T-helper 1 cell treated with Interleukin-12 subunit alpha and Interleukin-12 subunit beta and Interleukin-4 antibody, amounts not matched to agents 30 μg/mL and 1 μg/mL, for 36 hours (primary cell): Measurements from ENCODE around the gene ZFAND3.

Source experiments
- H3K27ac Mint-ChIP-seq: one replicate; pipeline ENCODE4 v1.8.0; 2021; ENCODE audit warnings: mild to moderate bottlenecking, mixed read lengths
- H3K27me3 Mint-ChIP-seq: one replicate; pipeline ENCODE4 v1.8.0; 2021; ENCODE audit warnings: low read depth, mixed read lengths
- H3K36me3 Mint-ChIP-seq: one replicate; pipeline ENCODE4 v1.8.0; 2021; ENCODE audit warnings: low read depth, mixed read lengths
- H3K4me1 Mint-ChIP-seq: one replicate; pipeline ENCODE4 v1.8.0; 2021; ENCODE audit warnings: low read depth, mixed read lengths
- H3K4me3 Mint-ChIP-seq: one replicate; pipeline ENCODE4 v1.8.0; 2021; ENCODE audit warnings: mild to moderate bottlenecking, moderate library complexity, mixed read lengths
- H3K9me3 Mint-ChIP-seq: one replicate; pipeline ENCODE4 v1.8.0; 2021; ENCODE audit warnings: mixed read lengths

ZFAND3 gene

DNA sequence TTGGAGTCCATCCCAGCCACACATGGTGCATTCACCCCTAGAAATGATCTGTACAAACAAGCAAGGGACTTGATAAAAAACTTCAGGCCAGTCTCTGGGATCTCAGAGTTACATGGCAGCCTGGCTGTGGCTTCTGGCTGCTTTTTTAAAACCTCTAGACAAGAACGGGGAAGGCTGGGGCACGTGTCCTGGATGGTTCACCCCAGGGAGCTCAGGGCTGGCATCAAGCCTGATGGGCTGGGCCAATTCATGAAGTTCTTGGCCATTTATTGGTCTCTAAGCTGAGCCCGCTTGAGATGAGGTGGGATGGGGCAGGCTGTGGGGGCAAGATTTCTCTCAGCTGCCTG is 10.4 kb upstream of the ZFAND3 start:
- H3K27ac Mint-ChIP-seq: no peak overlapping the region
- no peak overlapping the region for H3K4me3 Mint-ChIP-seq
- peaks cover 3% of the 10 kb centered on the region for H3K4me1 Mint-ChIP-seq
- peaks cover 9% of the 10 kb centered on the region for H3K27me3 Mint-ChIP-seq
- H3K36me3 Mint-ChIP-seq: no peaks in the 10 kb centered on the region
- H3K9me3 Mint-ChIP-seq: no peaks in the 10 kb centered on the region

DNA sequence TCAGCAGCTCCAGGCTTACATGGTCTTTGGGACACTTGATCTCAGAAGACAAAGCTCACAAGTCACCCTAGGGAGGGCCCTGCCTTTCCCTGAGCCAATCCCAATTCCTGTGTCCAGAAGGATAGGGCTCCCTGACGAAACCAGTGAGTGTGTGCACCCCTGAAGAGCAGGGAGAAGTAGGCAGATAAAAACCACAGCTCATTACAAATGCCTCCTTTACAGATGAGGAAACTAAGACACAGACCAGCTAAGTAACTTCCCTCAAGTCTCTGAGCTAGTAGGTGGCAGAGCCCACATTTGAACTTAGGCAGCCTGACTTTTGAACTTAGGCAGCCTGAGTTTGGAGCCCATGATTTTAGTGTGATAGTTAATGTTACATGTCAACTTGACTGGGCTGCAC is 6.7 kb upstream of the ZFAND3 start:
- Mint-ChIP-seq H3K4me1 (peaks cover 2% of the 10 kb centered on the region), H3K27ac (no peak overlapping the region), H3K4me3 (no peak overlapping the region), H3K36me3 (no peaks in the 10 kb centered on the region), H3K9me3 (no peaks in the 10 kb centered on the region), H3K27me3 (peaks cover 21% of the 10 kb centered on the region)

- Mint-ChIP-seq H3K4me3 (no peak overlapping the region), H3K4me1 (peaks cover 6% of the 10 kb centered on the region), H3K27me3 (peaks cover 16% of the 10 kb centered on the region), H3K27ac (no peak overlapping the region), H3K36me3 (no peaks in the 10 kb centered on the region), H3K9me3 (no peaks in the 10 kb centered on the region)
Measured at GRCh38 chr6:37814374-37814773, 5.2 kb upstream of the ZFAND3 start.

DNA sequence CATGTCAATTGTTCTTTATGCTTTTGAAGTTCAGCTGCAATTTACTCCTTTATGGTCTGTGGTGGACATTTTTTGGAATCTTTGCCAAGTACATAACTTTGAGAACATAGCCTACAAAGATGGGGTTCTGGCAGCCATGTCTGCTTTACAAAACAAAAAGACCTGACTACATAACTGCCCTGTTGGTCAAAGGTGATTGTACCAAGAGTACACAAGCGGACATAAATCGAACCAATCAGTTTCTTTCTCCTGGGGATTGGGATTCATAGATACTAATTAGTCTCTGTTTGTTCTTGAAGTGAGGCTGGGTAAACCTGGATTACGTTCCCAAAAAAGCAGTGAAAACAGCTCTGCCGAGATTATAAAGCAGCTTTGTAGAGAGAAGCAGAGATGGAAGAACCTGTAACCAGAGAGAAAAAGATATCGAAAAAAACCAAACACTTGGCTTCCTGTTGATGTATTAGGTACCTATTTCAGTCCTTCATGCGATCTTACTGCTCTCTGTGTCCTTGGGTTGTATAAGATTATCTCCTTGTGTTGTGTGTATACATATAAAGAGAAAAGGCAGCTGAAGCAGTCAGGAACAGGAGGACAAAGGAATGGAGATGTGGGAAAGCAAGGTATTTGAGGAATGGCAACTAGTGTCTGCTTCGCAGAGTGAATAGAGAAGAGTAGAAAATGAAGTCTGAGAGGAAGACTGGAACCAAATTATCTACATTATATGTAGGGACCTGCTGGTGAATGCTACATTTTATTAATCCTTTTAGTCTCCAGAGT is 2.7 kb upstream of the ZFAND3 start:
- Mint-ChIP-seq H3K4me3 (peak overlapping the region; percentile 38), H3K4me1 (peaks cover 18% of the 10 kb centered on the region), H3K27ac (no peak overlapping the region)

DNA sequence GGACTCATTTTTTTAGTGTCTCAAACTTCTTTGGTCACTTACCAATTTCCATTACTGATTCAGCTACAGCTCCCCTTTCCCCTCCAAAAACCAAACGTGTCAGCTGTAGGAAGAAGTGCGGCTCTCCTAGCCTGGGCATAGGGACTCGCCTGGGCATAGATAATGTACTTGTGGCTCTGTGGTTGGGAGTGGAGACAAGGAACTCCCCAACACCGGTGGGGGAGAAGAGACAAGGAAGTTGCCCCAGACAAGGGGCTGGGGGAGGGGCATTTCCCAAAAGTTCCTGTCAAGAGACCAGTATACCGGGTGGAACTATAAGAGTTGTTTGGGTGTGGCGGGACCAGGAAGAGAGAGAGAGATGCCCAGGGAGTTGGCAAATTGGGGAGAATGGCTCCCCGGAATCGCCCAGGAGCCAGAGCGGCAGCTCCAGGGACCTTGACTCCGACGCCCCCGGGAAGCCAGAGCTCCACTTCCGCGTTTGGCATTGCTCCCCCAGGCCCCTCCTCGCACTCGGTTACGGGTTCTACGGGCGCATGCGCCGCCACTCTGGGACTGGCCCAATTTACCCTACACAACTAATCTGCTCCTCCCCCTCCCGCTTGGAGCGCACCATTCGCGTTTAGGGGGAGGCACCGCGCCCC is 871 bp upstream of the ZFAND3 start:
- H3K4me1 Mint-ChIP-seq: peaks cover 27% of the 10 kb centered on the region
- no peaks in the 10 kb centered on the region for H3K9me3 Mint-ChIP-seq
- H3K4me3 Mint-ChIP-seq: peak overlapping the region; percentile 90
- H3K27ac Mint-ChIP-seq: peak overlapping the region; percentile 87
- H3K27me3 Mint-ChIP-seq: peaks cover 16% of the 10 kb centered on the region
- peaks cover 1% of the 10 kb centered on the region for H3K36me3 Mint-ChIP-seq

More for the DNA sequence above, 2.7 kb upstream of the ZFAND3 start:
- peaks cover 16% of the 10 kb centered on the region for H3K27me3 Mint-ChIP-seq
- H3K9me3 Mint-ChIP-seq: no peaks in the 10 kb centered on the region
- H3K36me3 Mint-ChIP-seq: peaks cover 1% of the 10 kb centered on the region

- Mint-ChIP-seq H3K27me3 (peaks cover 7% of the 10 kb centered on the region), H3K9me3 (no peaks in the 10 kb centered on the region), H3K4me1 (peaks cover 30% of the 10 kb centered on the region), H3K27ac (peak overlapping the region; percentile 81), H3K36me3 (peaks cover 1% of the 10 kb centered on the region), H3K4me3 (peak overlapping the region; percentile 88)
Measured at GRCh38 chr6:37819802-37820717, 533 bp downstream of the ZFAND3 start.

GRCh38 chr6:37820718-37821079 is 1.2 kb downstream of the ZFAND3 start:
- Mint-ChIP-seq H3K4me1 (peaks cover 33% of the 10 kb centered on the region), H3K27me3 (peaks cover 4% of the 10 kb centered on the region)

DNA sequence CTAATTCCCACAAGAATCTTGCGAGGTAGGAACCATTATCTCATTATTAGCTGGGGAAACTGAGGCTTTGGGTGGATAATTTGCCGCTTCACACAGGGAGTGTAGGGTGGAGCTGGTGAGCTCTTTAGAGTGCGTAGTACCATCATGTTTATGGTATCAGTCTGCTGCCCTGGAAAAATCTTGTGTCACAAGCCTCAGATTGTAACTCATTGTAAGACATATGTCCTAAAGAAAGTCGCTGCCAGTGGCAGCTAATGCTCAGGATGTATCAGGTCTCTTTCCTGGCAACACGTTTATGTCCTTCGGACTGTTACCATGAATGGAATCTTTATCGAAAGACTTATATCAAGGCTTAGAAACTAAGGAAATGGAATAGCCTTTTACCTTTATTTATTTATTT is 1.9 kb downstream of the ZFAND3 start:
- H3K4me3 Mint-ChIP-seq: peak overlapping the region; percentile 88
- H3K9me3 Mint-ChIP-seq: no peaks in the 10 kb centered on the region
- no peak overlapping the region for H3K27ac Mint-ChIP-seq

More at GRCh38 chr6:37820718-37821079, 1.2 kb downstream of the ZFAND3 start:
- H3K4me3 Mint-ChIP-seq: peak overlapping the region; percentile 88
- H3K36me3 Mint-ChIP-seq: peaks cover 1% of the 10 kb centered on the region
- peak overlapping the region; percentile 81 for H3K27ac Mint-ChIP-seq
- no peaks in the 10 kb centered on the region for H3K9me3 Mint-ChIP-seq

GRCh38 chr6:37822851-37823682 is 3.5 kb downstream of the ZFAND3 start:
- peaks cover 5% of the 10 kb centered on the region for H3K36me3 Mint-ChIP-seq
- H3K9me3 Mint-ChIP-seq: no peaks in the 10 kb centered on the region
- H3K4me1 Mint-ChIP-seq: peaks cover 48% of the 10 kb centered on the region
- H3K4me3 Mint-ChIP-seq: no peak overlapping the region
- no peaks in the 10 kb centered on the region for H3K27me3 Mint-ChIP-seq
- H3K27ac Mint-ChIP-seq: no peak overlapping the region

More for the DNA sequence above, 1.9 kb downstream of the ZFAND3 start:
- H3K27me3 Mint-ChIP-seq: peaks cover 4% of the 10 kb centered on the region
- peaks cover 1% of the 10 kb centered on the region for H3K36me3 Mint-ChIP-seq
- peaks cover 39% of the 10 kb centered on the region for H3K4me1 Mint-ChIP-seq

- Mint-ChIP-seq H3K27ac (no peak overlapping the region), H3K27me3 (no peaks in the 10 kb centered on the region), H3K36me3 (peaks cover 5% of the 10 kb centered on the region), H3K4me3 (no peak overlapping the region), H3K4me1 (peaks cover 47% of the 10 kb centered on the region), H3K9me3 (no peaks in the 10 kb centered on the region)
Measured at GRCh38 chr6:37824170-37824569, 4.6 kb downstream of the ZFAND3 start.

- Mint-ChIP-seq H3K4me3 (no peak overlapping the region), H3K27me3 (no peaks in the 10 kb centered on the region), H3K27ac (no peak overlapping the region), H3K36me3 (peaks cover 4% of the 10 kb centered on the region), H3K4me1 (peaks cover 50% of the 10 kb centered on the region), H3K9me3 (no peaks in the 10 kb centered on the region)
Measured at GRCh38 chr6:37826188-37826587, 6.7 kb downstream of the ZFAND3 start.

DNA sequence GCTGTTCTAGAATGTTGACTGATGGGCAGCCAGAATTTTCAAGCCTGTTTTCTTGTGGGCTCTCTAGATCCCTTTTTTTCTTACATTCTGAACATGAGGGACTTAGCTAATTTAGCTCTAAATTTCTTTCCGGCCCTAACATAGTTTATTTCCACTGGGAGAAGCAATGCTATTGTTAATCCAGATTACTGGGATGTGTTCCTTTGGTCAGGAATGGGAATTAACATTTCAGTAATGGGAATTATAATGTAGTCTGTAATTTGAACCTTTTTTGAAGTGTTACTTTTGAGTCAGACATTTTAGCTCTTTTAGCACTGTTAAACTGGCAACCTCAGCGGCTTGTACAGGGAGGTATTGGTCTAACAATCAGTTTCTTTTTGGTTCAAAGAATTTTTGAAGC is 7.5 kb downstream of the ZFAND3 start:
- Mint-ChIP-seq H3K4me3 (no peak overlapping the region), H3K4me1 (peaks cover 52% of the 10 kb centered on the region), H3K27me3 (no peaks in the 10 kb centered on the region), H3K9me3 (no peaks in the 10 kb centered on the region), H3K36me3 (peaks cover 4% of the 10 kb centered on the region), H3K27ac (no peak overlapping the region)

GRCh38 chr6:37827603-37828265 is 8.2 kb downstream of the ZFAND3 start:
- H3K4me3 Mint-ChIP-seq: no peak overlapping the region
- no peaks in the 10 kb centered on the region for H3K27me3 Mint-ChIP-seq
- H3K36me3 Mint-ChIP-seq: peaks cover 7% of the 10 kb centered on the region
- H3K4me1 Mint-ChIP-seq: peaks cover 48% of the 10 kb centered on the region
- H3K27ac Mint-ChIP-seq: peak overlapping the region; percentile 17
- H3K9me3 Mint-ChIP-seq: no peaks in the 10 kb centered on the region
